Upper lobe of left lung (tissue), 6 donors: Measurements from ENCODE around the gene TES. TPM values are rescaled to one million over a fixed set of nuclear protein-coding genes. Genes with fewer than 3 reads are reported as not detected.

Experiments
- ATAC-seq, 2 donors: fragments of 200-7000 bp; cut with Tn5 transposase; one replicate each; pipeline ENCODE4 v1.9.1; 2022; ENCODE audit warnings: mild to moderate bottlenecking in 2 of 2, moderate library complexity in 2 of 2; ENCODE audit not compliant: low FRiP score in 2 of 2
- DNase-seq, 2 donors: peaks; one replicate each; pipeline ENCODE4 v3.0.0-alpha.2; 2019 to 2020
- H3K27ac ChIP-seq, 4 donors: fragments of 200-600 bp; sonication (generic); one replicate each; pipeline ENCODE4 v1.5.1; 2016 to 2019
- H3K27me3 ChIP-seq, 4 donors: fragments of 200-600 bp; sonication (generic); one replicate each; pipeline ENCODE4 v1.5.1; 2017 to 2019
- H3K36me3 ChIP-seq, 4 donors: fragments of 200-600 bp; sonication (generic); one replicate each; pipeline ENCODE4 v1.5.1; 2016 to 2019
- H3K4me1 ChIP-seq, 4 donors: fragments of 200-600 bp; sonication (generic); one replicate each; pipeline ENCODE4 v1.5.1; 2018 to 2019
- H3K4me3 ChIP-seq, 4 donors: fragments of 200-600 bp; sonication (generic); one replicate each; pipeline ENCODE4 v1.5.1; 2017 to 2019; ENCODE audit warnings: mild to moderate bottlenecking in 2 of 4, moderate library complexity in 1 of 4
- H3K9me3 ChIP-seq, 4 donors: fragments of 200-600 bp; sonication (generic); one replicate each; pipeline ENCODE4 v1.5.1; 2018 to 2019
- CTCF ChIP-seq, 6 experiments: fragments of 450-650 bp in 4 of 6; fragments of 200-600 bp in 2 of 6; sonication (generic) in 2 of 6; IDR thresholded peaks; one replicate each; pipeline ENCODE4 v1.5.1; 2016 to 2019; ENCODE audit warnings: antibody characterized with exemption in 6 of 6
- EP300 ChIP-seq, 4 donors: sonication (generic); formaldehyde crosslinking; IDR thresholded peaks; one replicate each; pipeline ENCODE4 v1.5.1; 2017; ENCODE audit warnings: antibody characterized with exemption in 4 of 4, control low read depth in 2 of 4
- POLR2A ChIP-seq, 4 donors: fragments of 450-650 bp; IDR thresholded peaks; one replicate each; pipeline ENCODE4 v1.5.1; 2016 to 2017; ENCODE audit warnings: antibody characterized with exemption in 4 of 4, mild to moderate bottlenecking in 2 of 4
- POLR2AphosphoS5 ChIP-seq, 2 donors: sonication (generic); formaldehyde crosslinking; IDR thresholded peaks; one replicate each; pipeline ENCODE4 v1.5.1; 2017; ENCODE audit warnings: antibody characterized with exemption in 2 of 2
- WGBS, 2 donors: methylation state at CpG; one replicate each; pipeline ENCODE4 v1.1.5; 2017 to 2018; 5-methylcytosine and 5-hydroxymethylcytosine counted together
- total RNA-seq, 6 donors: library from RNA; depleted of rRNA in 4 of 6; stranded (reverse); fragments of >200 nt in 4 of 6; gene quantifications; one replicate each; pipeline versions ENCODE4 v1.1.0 to v1.2.1, GENCODE V29; 2016 to 2021
- donor health status: DM: no; HTN: no; CAD: no; lungs with moderate emphysema.
- donor health status: DM: no; HTN: yes; CAD: no; lungs with severe emphysema.

The TES gene
- total RNA-seq, 6 donors from 2014 or later: 58.0 to 159 (median 87.1) TPM

DNA sequence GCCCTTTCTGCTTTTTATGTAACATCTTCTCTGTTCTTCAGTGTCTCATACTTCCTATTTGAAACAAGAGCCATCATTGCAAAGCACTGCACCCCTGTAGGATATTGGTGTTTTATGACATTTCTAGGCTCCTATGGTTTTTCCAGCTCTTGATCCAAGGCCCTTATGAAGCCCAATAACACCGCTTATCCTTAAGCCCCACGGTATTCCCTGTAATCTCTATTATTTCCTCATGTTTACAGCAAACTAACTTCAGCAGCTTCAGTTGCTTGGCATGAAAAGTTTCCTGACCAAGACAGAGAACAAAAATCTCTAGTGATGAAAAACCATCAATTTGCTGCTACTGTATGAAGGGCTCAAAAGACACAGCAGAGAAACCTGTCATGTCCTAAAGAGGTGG, 34.1 kb upstream of the TES start:
- TF ChIP-seq POLR2AphosphoS5 (IDR thresholded peaks at IDR 0.05): no peak
- TF ChIP-seq POLR2A (IDR thresholded peaks at IDR 0.05): no peak
- TF ChIP-seq CTCF (IDR thresholded peaks at IDR 0.05): no peak
- no peak for TF ChIP-seq EP300 (IDR thresholded peaks at IDR 0.05)
- DNase-seq (no peak), ATAC-seq (no peak)
- Histone ChIP-seq H3K4me1 (peaks cover 0 to 4% (median 0%) of the 10 kb centered on the region in 4 donors), H3K27ac (no peak overlapping the region), H3K9me3 (no peaks in the 10 kb centered on the region), H3K27me3 (no peaks in the 10 kb centered on the region), H3K4me3 (no peak overlapping the region), H3K36me3 (no peaks in the 10 kb centered on the region)
- 88% methylated on average over 2 of the region's 2 CpGs for WGBS, 2 donors

GRCh38 chr7:116177009-116177408, 33.3 kb upstream of the TES start:
- 77 to 80% methylated on average over 3 of the region's 3 CpGs for WGBS, 2 donors
- Histone ChIP-seq H3K27ac (no peak overlapping the region), H3K27me3 (no peaks in the 10 kb centered on the region), H3K4me3 (no peak overlapping the region), H3K9me3 (no peaks in the 10 kb centered on the region), H3K4me1 (peaks cover 0 to 4% (median 0%) of the 10 kb centered on the region in 4 donors), H3K36me3 (no peaks in the 10 kb centered on the region)
- DNase-seq (no peak), ATAC-seq (no peak)
- TF ChIP-seq EP300 (IDR thresholded peaks at IDR 0.05) (no peak), CTCF (IDR thresholded peaks at IDR 0.05) (no peak), POLR2AphosphoS5 (IDR thresholded peaks at IDR 0.05) (no peak), POLR2A (IDR thresholded peaks at IDR 0.05) (no peak)

- Histone ChIP-seq H3K4me1 (peaks cover 0 to 4% (median 0%) of the 10 kb centered on the region in 4 donors), H3K27ac (no peak overlapping the region), H3K36me3 (no peaks in the 10 kb centered on the region), H3K4me3 (no peak overlapping the region), H3K9me3 (peaks cover 0 to 5% (median 0%) of the 10 kb centered on the region in 4 donors), H3K27me3 (no peaks in the 10 kb centered on the region)
- 52 to 54% methylated on average over 2 of the region's 2 CpGs for WGBS, 2 donors
- DNase-seq (no peak), ATAC-seq (peak in 1 of 2 donors; percentile 81)
- TF ChIP-seq CTCF (IDR thresholded peaks at IDR 0.05) (peak; percentile 66 to 84 (median 77)), POLR2AphosphoS5 (IDR thresholded peaks at IDR 0.05) (no peak), EP300 (IDR thresholded peaks at IDR 0.05) (no peak), POLR2A (IDR thresholded peaks at IDR 0.05) (no peak)
Observed at GRCh38 chr7:116180302-116180701, 30.0 kb upstream of the TES start.

GRCh38 chr7:116182023-116182422, 28.3 kb upstream of the TES start:
- Histone ChIP-seq H3K4me1 (peaks cover 0 to 4% (median 0%) of the 10 kb centered on the region in 4 donors), H3K4me3 (no peak overlapping the region), H3K27me3 (no peaks in the 10 kb centered on the region), H3K9me3 (peaks cover 0 to 5% (median 0%) of the 10 kb centered on the region in 4 donors), H3K27ac (no peak overlapping the region), H3K36me3 (no peaks in the 10 kb centered on the region)
- no peak for ATAC-seq
- no peak for TF ChIP-seq POLR2A (IDR thresholded peaks at IDR 0.05)
- no peak for TF ChIP-seq POLR2AphosphoS5 (IDR thresholded peaks at IDR 0.05)
- TF ChIP-seq CTCF (IDR thresholded peaks at IDR 0.05): no peak
- no peak for TF ChIP-seq EP300 (IDR thresholded peaks at IDR 0.05)
- WGBS, 2 donors: 87 to 100% methylated on average over 19 to 21 of the region's 30 CpGs
- DNase-seq: peak in 1 of 2 donors; percentile 83

DNA sequence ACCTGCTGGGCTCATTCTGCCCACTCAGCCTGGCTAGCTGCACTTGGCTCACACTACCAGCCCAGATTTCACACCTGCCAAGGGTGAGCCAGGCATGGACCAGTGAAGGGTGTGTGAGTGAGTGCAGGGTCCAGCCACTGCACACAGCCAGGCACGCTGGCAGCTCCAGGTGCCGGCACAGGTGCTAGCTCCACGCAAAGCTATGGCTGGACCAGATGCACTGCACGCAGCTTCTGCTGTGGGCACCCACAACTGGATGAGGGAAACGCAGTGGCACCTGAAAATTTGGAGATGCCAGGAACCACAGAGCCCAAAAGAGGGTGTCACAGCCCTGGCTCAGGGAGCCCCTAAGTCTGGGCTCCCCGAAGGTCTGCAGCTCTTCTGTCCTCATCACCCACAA, 24.9 kb upstream of the TES start:
- DNase-seq: peak in 1 of 2 donors; percentile 41
- Histone ChIP-seq H3K36me3 (no peaks in the 10 kb centered on the region), H3K4me1 (no peaks in the 10 kb centered on the region), H3K27me3 (no peaks in the 10 kb centered on the region), H3K4me3 (no peak overlapping the region), H3K9me3 (peaks cover 0 to 5% (median 3%) of the 10 kb centered on the region in 4 donors), H3K27ac (no peak overlapping the region)
- ATAC-seq: peak in 1 of 2 donors; percentile 37
- TF ChIP-seq EP300 (IDR thresholded peaks at IDR 0.05) (no peak), POLR2AphosphoS5 (IDR thresholded peaks at IDR 0.05) (no peak), POLR2A (IDR thresholded peaks at IDR 0.05) (no peak), CTCF (IDR thresholded peaks at IDR 0.05) (no peak)
- 89 to 93% methylated on average over 5 to 6 of the region's 6 CpGs for WGBS, 2 donors
